ENCODE data around the gene GRID2IP. TPM values are rescaled to one million over a fixed set of nuclear protein-coding genes. Genes with fewer than 3 reads are reported as not detected.

GRID2IP gene
- total RNA-seq, 2 experiments from 2014 or later = 0.18 to 0.23 TPM

- no peak overlapping the region for H3K27ac Mint-ChIP-seq
- H3K9me3 Mint-ChIP-seq = no peaks in the 10 kb centered on the region
- TF ChIP-seq CTCF (IDR thresholded peaks at IDR 0.05) = no peak
- DNase-seq (no peak), ATAC-seq (no peak)
- ChIA-PET POLR2A (no interaction called here), CTCF (no interaction called here)
- no peaks in the 10 kb centered on the region for H3K27me3 Mint-ChIP-seq
- peaks cover 64% of the 10 kb centered on the region for H3K4me1 Mint-ChIP-seq (ENCODE audit: low read depth)
- H3K4me3 Mint-ChIP-seq = peak overlapping the region; percentile 96
- H3K36me3 Mint-ChIP-seq (ENCODE audit: low read depth) = peaks cover 35% of the 10 kb centered on the region
- intact Hi-C loops (cut with micrococcal nuclease) = no loop called here
These were observed 69.8 kb downstream of the GRID2IP start for GRCh38 chr7:6481445-6481844.

- Mint-ChIP-seq H3K27ac (no peak overlapping the region), H3K4me3 (no peak overlapping the region), H3K36me3 (ENCODE audit: low read depth) (peaks cover 35% of the 10 kb centered on the region), H3K9me3 (no peaks in the 10 kb centered on the region), H3K27me3 (no peaks in the 10 kb centered on the region), H3K4me1 (ENCODE audit: low read depth) (peaks cover 75% of the 10 kb centered on the region)
- CTCF ChIA-PET = no interaction called here
- no peak for ATAC-seq
- intact Hi-C loops (cut with micrococcal nuclease) = no loop called here
- no peak for TF ChIP-seq CTCF (IDR thresholded peaks at IDR 0.05)
- no peak for DNase-seq
- POLR2A ChIA-PET = interaction anchor here (1.2 kb wide), 3 partner anchors 14 to 79 kb away, joined by 3 read pairs; no protein-coding TSS in a partner anchor
These were observed 71.0 kb downstream of the GRID2IP start for GRCh38 chr7:6480323-6480660.

- Mint-ChIP-seq H3K9me3 (no peaks in the 10 kb centered on the region), H3K27ac (peak overlapping the region; percentile 87), H3K27me3 (no peaks in the 10 kb centered on the region), H3K4me3 (peak overlapping the region; percentile 10), H3K36me3 (ENCODE audit: low read depth) (peaks cover 35% of the 10 kb centered on the region), H3K4me1 (ENCODE audit: low read depth) (peaks cover 73% of the 10 kb centered on the region)
- ATAC-seq (no peak), DNase-seq (peak; percentile 42)
- intact Hi-C loops (cut with micrococcal nuclease) = no loop called here
- TF ChIP-seq CTCF (IDR thresholded peaks at IDR 0.05) = no peak
- POLR2A ChIA-PET = interaction anchor here (0.6 to 1.2 kb wide), 4 partner anchors 80 to 1343 kb away, joined by 3 to 4 read pairs (median 3); no protein-coding TSS in a partner anchor
- CTCF ChIA-PET = interaction anchor here (1.4 kb wide), 1 partner anchor 42 kb away, joined by 3 read pairs; no protein-coding TSS in a partner anchor
These were observed 72.2 kb downstream of the GRID2IP start for GRCh38 chr7:6479067-6479466.

- ChIA-PET CTCF (interaction anchor here (1.2 to 1.4 kb wide), 2 partner anchors 41 to 622 kb away, joined by 3 read pairs; no protein-coding TSS in a partner anchor), POLR2A (no interaction called here)
- H3K27ac Mint-ChIP-seq = no peak overlapping the region
- peaks cover 38% of the 10 kb centered on the region for H3K36me3 Mint-ChIP-seq (ENCODE audit: low read depth)
- intact Hi-C loops (cut with micrococcal nuclease) = no loop called here
- DNase-seq = no peak
- no peaks in the 10 kb centered on the region for H3K9me3 Mint-ChIP-seq
- no peak for TF ChIP-seq CTCF (IDR thresholded peaks at IDR 0.05)
- H3K4me3 Mint-ChIP-seq = no peak overlapping the region
- no peaks in the 10 kb centered on the region for H3K27me3 Mint-ChIP-seq
- H3K4me1 Mint-ChIP-seq (ENCODE audit: low read depth) = peaks cover 75% of the 10 kb centered on the region
- ATAC-seq = no peak
These were observed 73.1 kb downstream of the GRID2IP start for GRCh38 chr7:6478186-6478585.

- Mint-ChIP-seq H3K27me3 (no peaks in the 10 kb centered on the region), H3K4me3 (no peak overlapping the region), H3K9me3 (no peaks in the 10 kb centered on the region), H3K27ac (peak overlapping the region; percentile 3), H3K4me1 (ENCODE audit: low read depth) (peaks cover 71% of the 10 kb centered on the region), H3K36me3 (ENCODE audit: low read depth) (peaks cover 33% of the 10 kb centered on the region)
- ChIA-PET POLR2A (no interaction called here), CTCF (no interaction called here)
- no peak for TF ChIP-seq CTCF (IDR thresholded peaks at IDR 0.05)
- ATAC-seq (no peak), DNase-seq (no peak)
- intact Hi-C loops (cut with micrococcal nuclease) = no loop called here
These were observed 74.0 kb downstream of the GRID2IP start for GRCh38 chr7:6477318-6477660.
